ENCODE measurements around the gene AGT. TPM values are rescaled to one million over a fixed set of nuclear protein-coding genes. Genes with fewer than 3 reads are reported as not detected.

The AGT gene
- total RNA-seq, 1 experiment from 2014 or later = 41.9 TPM

GRCh38 chr1:230691615-230692014 is 22.3 kb downstream of the AGT start:
- H3K9me3 Mint-ChIP-seq (ENCODE audit: unreplicated experiment) = no peaks in the 10 kb centered on the region
- ChIA-PET CTCF (no interaction called here), POLR2A (no interaction called here)
- Histone ChIP-seq H3K27me3 (replicated peaks; ENCODE audit: control insufficient read depth, insufficient read depth, low read length) (no peaks in the 10 kb centered on the region), H3K4me1 (no peaks in the 10 kb centered on the region), H3K9me3 (no peaks in the 10 kb centered on the region), H3K36me3 (ENCODE audit: control insufficient read depth, insufficient read depth, low read length) (peaks cover 7% of the 10 kb centered on the region), H3K4me3 (ENCODE audit: low read depth, low read length) (no peak overlapping the region)
- intact Hi-C loops (cut with micrococcal nuclease; ENCODE audit: unreplicated experiment) = no loop called here
- H3K27ac Mint-ChIP-seq (ENCODE audit: unreplicated experiment) = no peak overlapping the region
- peaks cover 58% of the 10 kb centered on the region for H3K36me3 Mint-ChIP-seq (ENCODE audit: insufficient read depth, unreplicated experiment)
- no peak for TF ChIP-seq CTCF (IDR thresholded peaks at IDR 0.05; ENCODE audit: insufficient read depth in 1 of 2, low read depth in 1 of 2, low read length in 1 of 2, severe bottlenecking in 1 of 2, unreplicated experiment in 1 of 2)
- H3K4me1 Mint-ChIP-seq (ENCODE audit: low read depth, unreplicated experiment) = no peaks in the 10 kb centered on the region
- no peaks in the 10 kb centered on the region for H3K27me3 Mint-ChIP-seq (ENCODE audit: insufficient read depth, unreplicated experiment)
- BruUV-seq (replicated peaks) = no TSS peak
- no peak for DNase-seq
- H3K4me3 Mint-ChIP-seq (ENCODE audit: unreplicated experiment) = no peak overlapping the region

GRCh38 chr1:230690101-230690500 is 23.8 kb downstream of the AGT start:
- Mint-ChIP-seq H3K4me3 (ENCODE audit: unreplicated experiment) (no peak overlapping the region), H3K4me1 (ENCODE audit: low read depth, unreplicated experiment) (no peaks in the 10 kb centered on the region), H3K36me3 (ENCODE audit: insufficient read depth, unreplicated experiment) (peaks cover 68% of the 10 kb centered on the region), H3K27ac (ENCODE audit: unreplicated experiment) (no peak overlapping the region), H3K9me3 (ENCODE audit: unreplicated experiment) (no peaks in the 10 kb centered on the region), H3K27me3 (ENCODE audit: insufficient read depth, unreplicated experiment) (no peaks in the 10 kb centered on the region)
- peaks cover 7% of the 10 kb centered on the region for H3K36me3 ChIP-seq (ENCODE audit: control insufficient read depth, insufficient read depth, low read length)
- intact Hi-C loops (cut with micrococcal nuclease; ENCODE audit: unreplicated experiment) = no loop called here
- ChIA-PET CTCF (no interaction called here), POLR2A (no interaction called here)
- DNase-seq = no peak
- H3K4me3 ChIP-seq (ENCODE audit: low read depth, low read length) = no peak overlapping the region
- no TSS peak for BruUV-seq (replicated peaks)
- H3K4me1 ChIP-seq = no peaks in the 10 kb centered on the region
- H3K9me3 ChIP-seq = no peaks in the 10 kb centered on the region
- no peak for TF ChIP-seq CTCF (IDR thresholded peaks at IDR 0.05; ENCODE audit: insufficient read depth in 1 of 2, low read depth in 1 of 2, low read length in 1 of 2, severe bottlenecking in 1 of 2, unreplicated experiment in 1 of 2)
- no peaks in the 10 kb centered on the region for H3K27me3 ChIP-seq (replicated peaks; ENCODE audit: control insufficient read depth, insufficient read depth, low read length)

- Histone ChIP-seq H3K9me3 (no peaks in the 10 kb centered on the region), H3K27me3 (replicated peaks; ENCODE audit: control insufficient read depth, insufficient read depth, low read length) (no peaks in the 10 kb centered on the region), H3K36me3 (ENCODE audit: control insufficient read depth, insufficient read depth, low read length) (peaks cover 7% of the 10 kb centered on the region), H3K4me3 (ENCODE audit: low read depth, low read length) (no peak overlapping the region), H3K4me1 (no peaks in the 10 kb centered on the region)
- Mint-ChIP-seq H3K27ac (ENCODE audit: unreplicated experiment) (no peak overlapping the region), H3K9me3 (ENCODE audit: unreplicated experiment) (no peaks in the 10 kb centered on the region), H3K4me1 (ENCODE audit: low read depth, unreplicated experiment) (peaks cover 12% of the 10 kb centered on the region), H3K36me3 (ENCODE audit: insufficient read depth, unreplicated experiment) (peaks cover 75% of the 10 kb centered on the region), H3K4me3 (ENCODE audit: unreplicated experiment) (no peak overlapping the region), H3K27me3 (ENCODE audit: insufficient read depth, unreplicated experiment) (no peaks in the 10 kb centered on the region)
- intact Hi-C loops (cut with micrococcal nuclease; ENCODE audit: unreplicated experiment) = no loop called here
- ChIA-PET POLR2A (no interaction called here), CTCF (no interaction called here)
- TF ChIP-seq CTCF (IDR thresholded peaks at IDR 0.05; ENCODE audit: insufficient read depth in 1 of 2, low read depth in 1 of 2, low read length in 1 of 2, severe bottlenecking in 1 of 2, unreplicated experiment in 1 of 2) = no peak
- BruUV-seq (replicated peaks) = no TSS peak
- no peak for DNase-seq
These were observed 27.2 kb downstream of the AGT start for GRCh38 chr1:230686747-230687146.
